Activated CD4-positive, CD25-positive, alpha-beta regulatory T cell treated with anti-CD3 and anti-CD28 coated beads, Interleukin-2, amount 50 U/mL, for 16 hours (primary cell): ENCODE results near the gene RERE.
"Not testable (repeated sequence)": the region's sequence is repeated elsewhere in the genome, so short reads cannot be mapped to it uniquely, and the experiment has no call there.

Source experiments
- DNase-seq: peaks from one replicate; pipeline ENCODE4 v3.0.0-alpha.2; 2020; ENCODE audit warnings: low read depth, low spot score

RERE gene

DNA sequence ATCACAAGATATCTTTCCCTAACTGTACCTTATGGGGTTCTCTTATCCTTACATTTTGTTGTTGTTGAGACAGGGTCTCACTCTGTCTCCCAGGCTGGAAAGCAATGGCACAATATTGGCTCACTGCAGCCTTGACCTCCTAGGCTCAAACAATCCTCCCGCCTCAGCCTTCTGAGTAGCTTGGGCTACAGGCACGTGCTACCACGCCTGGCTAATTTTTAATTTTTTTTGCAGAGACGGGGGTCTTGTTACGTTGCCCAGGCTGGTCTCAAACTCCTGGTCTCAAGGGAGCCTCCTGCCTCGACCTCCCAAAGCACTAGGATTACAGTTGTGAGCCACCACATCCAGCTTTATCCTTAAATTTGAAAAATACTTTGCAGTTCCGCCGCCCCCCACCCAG is 10.4 kb downstream of the RERE start:
- DNase-seq, result no peak

DNA sequence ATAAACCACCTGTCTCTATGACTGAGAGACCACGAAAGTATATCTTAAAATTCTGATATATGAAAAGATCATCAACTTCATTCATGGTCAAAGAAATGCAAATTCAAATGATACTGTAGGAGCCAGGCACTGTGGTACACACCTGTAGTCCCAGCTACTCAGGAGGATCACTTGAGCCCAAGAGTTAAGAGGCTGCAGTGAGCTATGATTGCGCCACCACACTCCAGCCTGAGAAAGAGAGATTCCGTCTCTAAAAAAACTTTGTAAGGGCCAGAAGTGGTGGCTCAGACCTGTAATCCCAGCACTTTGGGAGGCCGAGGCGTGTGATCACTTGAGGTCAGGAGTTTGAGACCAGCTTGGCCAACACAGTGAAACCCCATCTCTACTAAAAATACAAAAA is 17.0 kb downstream of the RERE start:
- no peak for DNase-seq

DNA sequence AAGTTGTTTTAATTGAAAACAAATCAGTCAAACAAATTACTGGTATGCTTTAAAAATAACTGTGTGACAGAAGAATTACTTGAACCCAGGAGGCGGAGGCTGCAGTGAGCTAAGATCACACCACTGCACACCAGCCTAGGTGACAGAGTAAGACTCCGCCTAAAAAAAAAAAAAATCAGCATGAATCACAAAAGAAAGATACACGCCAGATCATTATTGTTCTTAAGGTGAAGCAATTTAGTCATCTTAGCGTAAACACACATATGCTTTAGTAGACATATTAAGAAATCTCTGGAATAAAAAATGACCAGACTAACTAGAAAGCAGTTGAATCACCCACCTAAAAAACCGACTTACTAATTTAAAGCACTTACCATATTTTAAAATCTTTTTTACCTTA is 20.2 kb downstream of the RERE start:
- DNase-seq, result no peak

DNA sequence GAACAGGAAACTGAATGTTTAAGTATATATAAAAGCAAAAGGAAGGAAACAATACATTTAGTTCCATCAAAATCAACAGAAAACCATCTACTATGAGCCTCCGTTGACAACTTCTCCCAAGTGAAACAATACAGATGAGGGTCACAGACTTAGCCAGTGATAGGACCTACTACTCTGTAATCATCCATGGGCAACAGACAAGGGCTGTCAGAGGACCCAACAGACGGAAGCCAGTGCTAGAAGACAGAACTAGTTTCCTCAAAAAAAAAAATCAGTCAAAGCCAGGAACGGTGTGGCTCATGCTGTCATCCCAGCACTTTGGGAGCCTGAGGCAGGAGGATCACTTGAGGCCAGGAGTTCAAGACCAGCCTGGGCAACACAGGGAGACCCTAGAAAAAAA is 20.6 kb downstream of the RERE start:
- no peak for DNase-seq

DNA sequence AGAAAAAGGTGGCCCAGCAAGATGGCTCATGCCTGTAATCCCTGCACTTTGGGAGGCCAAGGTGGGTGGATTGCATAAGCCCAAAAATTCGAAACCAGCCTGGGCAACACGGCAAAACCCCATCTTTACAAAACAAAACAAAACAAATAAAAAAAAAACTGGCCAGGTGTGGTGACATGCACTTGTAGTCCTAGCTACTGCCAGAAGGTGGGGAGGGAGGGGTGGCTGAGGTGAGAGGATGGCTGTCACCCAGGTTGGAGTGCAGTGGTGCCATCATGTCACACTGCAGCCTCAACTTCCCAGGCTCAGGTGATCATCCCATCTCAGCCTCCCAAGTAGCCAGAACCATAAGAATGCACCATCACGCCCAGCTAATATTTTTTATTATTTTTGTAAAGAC is 22.8 kb downstream of the RERE start:
- no peak for DNase-seq

DNA sequence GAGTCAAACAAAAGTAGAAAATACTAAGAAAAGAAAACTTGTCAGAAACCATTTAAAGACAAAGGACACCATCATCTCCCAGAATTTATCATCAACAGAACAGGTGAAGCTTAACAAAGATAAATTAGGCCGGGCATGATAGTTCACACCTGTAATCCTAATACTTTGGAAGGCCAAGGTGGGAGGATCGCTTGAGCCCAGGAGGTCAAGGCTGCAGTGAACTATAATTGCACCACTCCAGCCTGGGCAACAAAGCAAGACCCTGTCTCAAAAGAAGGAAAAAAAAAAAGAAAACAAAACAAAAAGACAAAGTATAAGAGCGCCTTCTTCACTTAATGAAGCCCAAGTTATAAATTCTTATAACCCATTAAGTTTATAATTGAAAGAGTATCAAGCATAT is 25.6 kb downstream of the RERE start:
- DNase-seq, result no peak

DNA sequence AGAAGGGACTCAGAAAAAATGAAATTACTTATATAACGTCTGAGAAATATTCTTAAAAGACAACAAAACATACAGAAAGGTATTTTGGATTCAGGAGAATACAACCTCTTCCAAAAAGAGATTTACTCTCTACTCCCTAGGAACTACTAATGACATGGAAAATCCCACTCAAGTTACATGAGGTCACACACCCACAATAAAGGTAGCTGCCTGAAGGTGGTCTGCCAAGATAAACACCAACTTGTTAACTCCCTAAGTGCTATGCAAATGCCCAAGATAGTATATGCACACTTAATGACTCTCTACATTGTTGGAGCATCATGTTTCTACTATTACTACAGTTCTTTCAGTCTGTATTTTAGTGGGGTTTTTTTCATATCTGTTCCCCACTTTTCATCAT is 26.5 kb downstream of the RERE start:
- DNase-seq, result no peak

DNA sequence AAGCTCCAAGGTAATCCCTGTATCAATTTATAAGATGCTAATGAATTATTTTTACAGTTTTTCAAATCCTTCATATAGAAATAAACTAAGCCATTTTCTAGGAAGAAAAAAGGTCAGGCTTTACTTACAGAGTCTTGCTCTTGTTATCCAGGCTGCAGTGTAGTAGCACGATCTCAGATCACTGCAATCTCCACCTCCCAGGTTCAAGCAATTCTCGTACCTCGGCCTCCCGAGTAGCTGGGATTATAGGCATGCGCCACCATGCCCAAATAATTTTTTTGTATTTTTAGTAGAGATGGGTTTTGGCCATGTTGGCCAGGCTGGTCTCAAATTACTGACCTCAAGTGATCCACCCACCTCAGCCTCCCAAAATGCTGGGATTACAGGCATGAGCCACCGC is 27.0 kb downstream of the RERE start:
- no peak for DNase-seq

DNA sequence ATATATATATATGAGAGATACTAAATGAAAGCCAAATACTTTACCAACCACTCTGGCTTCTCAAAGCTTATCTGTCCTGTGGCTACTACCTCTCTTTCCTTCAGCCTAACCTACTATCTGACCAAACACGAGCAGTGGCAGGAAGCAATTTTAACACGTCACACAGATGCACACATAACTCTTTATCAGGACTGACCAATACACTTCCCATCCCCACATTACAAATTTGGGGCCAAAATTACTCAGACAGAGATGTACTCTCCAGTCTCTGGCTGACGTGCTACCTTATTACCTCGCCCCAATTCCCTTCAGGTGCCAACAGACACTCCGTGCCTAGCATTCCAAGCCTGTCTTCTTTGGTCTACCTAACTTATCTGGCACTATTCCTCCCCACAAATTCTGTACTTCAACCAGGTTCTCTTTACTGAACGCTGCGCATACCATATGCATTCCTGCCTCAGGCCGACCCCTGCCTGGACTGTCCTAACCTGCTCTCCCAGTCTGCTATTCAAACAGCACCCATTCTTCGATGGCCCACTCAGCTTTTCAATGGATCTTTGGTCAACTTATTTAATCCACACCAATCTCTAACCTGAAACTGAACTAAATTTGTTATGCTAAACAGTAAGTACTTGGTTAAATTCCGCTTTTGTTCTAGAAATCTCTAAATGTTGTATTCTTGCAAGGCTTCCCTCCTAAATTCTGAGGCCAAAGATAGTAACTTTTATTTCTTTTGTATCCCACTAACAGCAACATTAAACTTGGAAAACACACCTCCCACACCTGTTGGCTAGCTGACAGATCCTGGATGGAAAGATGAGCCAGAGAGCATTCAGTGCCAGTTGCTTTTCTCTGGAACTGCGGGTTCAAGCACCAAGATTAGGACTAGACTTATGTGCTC is 27.9 kb downstream of the RERE start:
- DNase-seq, result no peak

DNA sequence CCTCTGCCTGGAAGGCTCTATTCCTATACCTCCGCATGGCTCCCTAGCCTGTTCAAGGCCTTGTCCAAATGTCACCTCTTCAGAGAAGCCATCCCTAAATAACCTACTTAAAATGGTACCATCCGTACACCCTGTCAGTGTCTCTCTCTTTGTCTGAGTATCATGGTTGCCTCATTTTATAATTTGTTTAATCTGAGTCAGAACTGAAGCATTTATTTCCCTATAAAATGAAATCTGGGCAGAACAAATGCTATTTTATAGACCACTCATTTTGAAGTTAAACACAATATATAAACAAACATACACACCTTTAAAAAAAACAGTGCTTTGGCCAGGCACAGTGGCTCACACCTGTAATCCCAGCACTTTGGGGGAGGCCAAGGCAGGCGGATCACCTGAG is 30.2 kb downstream of the RERE start:
- no peak for DNase-seq

DNA sequence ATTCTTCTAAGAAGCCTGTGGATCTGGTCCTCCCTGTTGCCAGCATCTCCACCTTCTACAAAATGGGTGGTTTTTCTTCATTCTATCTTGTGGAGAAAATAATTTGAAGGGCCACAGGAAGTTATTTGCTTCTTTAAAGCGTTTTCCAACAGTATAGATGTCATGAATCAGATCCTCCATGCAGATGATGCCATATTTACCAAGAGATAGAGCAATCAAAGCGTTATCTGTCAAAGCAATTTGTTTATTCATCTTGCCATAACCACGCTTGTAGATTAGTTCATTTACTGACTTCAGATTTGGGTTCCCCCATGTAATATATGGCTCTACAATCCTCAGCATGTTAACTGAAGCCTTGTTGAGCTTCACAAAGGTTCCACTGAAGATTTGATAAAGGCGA is 31.2 kb downstream of the RERE start:
- DNase-seq, result not testable (repeated sequence)

DNA sequence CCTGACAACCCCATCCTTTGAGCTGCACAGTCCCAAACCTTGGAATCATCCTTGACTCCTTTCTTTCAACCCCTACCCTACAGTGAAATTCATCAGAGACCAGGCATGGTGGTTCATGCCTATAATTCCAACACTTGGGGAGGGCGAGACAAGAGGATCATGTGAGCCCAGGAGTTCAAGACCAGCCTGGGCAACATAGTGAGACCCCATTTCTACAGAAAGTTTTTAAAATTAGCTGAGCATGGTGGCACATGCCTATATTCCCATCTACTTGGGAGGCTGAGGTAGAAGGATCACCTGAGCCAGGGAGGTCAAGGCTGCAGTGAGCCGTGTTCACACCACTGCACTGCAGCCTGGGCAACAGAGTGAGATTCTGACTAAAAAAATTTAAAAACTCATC is 34.5 kb downstream of the RERE start:
- DNase-seq, result no peak

DNA sequence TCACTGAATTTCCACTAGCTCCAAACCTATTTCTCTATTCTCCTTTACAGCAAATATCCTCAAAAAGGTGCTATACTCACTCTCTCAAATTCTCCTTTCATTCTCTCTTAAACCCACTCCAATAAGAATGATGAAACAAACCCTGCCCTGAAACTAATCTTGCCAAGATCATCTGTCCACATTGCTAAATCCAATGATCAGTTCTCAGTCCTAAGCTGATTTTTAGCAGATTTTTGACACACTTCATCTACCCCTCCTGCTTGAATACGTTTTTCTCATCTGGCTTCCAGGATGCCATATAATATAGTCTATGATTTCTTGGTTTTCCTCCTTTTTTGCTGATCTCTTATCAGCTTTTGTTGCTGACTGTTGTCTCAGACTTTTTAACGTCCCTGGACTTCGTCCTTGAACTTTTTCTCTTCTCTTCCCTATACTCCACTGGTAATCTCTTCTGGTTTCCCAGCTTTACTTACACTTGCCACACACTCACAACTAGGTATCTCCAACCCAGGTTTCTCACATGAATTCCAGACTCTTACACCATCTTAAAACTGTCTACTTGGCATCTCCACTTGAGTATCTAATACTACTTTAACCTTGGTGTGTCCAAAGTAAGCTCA is 35.3 kb downstream of the RERE start:
- no peak for DNase-seq

DNA sequence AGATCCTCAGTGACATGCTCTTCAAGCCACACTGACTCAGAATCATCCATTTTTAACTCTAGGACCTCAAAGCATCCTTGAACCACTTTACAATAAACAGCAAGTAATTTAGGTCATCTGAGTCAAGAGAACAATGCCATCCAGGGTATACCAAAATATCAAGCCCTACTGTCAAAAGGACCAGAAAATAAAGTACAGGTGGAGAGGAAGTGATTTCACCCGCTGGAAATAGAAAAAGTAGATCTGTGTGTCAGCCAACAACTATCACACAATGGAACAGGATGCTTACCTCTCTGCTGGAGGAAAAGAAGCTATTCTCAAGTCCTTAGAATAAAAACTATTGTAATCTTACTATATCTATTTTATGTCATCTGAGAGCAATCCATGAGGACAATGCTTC is 37.0 kb downstream of the RERE start:
- no peak for DNase-seq

DNA sequence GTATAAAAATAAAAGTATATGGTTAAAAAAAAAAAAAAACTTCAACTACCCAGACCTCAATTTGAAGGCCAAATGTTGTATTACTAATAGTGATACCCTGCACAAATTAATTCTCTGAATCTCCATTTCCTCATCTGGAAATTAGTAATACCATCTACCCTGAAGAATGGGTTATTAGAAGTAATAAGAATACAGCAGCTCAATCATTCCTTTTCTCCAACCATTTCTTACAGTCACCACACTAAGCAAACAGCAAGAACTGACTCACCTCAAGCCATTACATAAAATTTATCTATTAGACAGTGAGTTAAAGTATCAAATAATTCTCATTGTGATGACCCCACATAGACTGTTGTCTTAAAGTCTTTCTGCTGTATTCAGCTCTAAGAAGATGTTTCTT is 39.6 kb downstream of the RERE start:
- DNase-seq, result no peak

DNA sequence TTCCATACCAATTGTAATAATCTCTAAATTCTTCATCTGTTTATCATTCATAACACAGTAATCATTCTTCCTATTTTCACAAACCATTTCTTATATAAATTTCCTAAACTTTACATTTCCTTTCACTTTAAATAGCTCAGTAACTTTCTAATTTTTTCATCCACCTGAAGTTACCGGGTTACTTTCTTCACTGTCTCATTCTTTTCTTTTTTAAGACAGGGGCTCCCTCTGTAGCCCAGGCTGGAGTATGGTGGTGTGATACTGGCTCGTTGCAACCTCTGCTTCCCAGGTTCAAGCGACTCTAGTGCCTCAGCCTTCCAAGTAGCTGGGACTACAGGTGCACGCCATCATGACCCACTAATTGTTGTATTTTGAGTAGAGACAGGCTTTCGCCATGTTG is 41.3 kb downstream of the RERE start:
- DNase-seq, result no peak

DNA sequence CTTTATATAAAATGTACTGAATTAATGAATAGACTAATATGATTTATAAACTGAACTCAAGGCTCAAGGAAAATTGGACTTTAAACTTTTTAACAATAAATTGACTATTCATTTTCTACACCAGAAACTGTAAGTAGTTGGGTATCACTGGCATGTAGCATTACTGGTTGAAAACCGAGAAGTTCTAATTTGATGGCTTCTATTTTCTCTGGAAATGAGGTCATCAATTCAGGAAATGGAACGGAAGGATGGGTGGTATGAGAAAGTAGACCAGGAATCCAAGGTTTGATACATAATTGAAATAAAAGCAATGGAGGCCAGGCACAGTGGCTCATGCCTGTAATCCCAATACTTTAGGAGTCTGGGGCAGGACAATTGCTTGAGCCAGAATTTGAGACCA is 50.4 kb downstream of the RERE start:
- no peak for DNase-seq

DNA sequence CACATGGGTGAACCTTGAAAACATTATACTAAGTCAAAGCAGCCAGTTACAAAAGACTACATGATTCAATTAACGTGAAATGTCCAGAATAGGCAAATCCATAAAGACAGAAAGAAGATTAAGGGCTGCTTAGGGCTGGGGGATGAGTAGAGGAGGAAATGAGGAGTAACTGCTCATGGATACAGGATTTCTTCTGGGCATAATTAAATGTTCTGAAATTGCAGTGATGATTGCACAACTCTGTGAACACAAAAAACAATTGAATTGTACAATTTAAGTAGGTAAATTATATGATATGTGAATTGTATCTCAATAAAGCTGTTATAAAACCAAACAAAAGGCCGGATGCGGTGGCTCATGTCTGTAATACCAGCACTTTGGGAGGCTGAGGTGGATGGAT is 52.2 kb downstream of the RERE start:
- no peak for DNase-seq

DNA sequence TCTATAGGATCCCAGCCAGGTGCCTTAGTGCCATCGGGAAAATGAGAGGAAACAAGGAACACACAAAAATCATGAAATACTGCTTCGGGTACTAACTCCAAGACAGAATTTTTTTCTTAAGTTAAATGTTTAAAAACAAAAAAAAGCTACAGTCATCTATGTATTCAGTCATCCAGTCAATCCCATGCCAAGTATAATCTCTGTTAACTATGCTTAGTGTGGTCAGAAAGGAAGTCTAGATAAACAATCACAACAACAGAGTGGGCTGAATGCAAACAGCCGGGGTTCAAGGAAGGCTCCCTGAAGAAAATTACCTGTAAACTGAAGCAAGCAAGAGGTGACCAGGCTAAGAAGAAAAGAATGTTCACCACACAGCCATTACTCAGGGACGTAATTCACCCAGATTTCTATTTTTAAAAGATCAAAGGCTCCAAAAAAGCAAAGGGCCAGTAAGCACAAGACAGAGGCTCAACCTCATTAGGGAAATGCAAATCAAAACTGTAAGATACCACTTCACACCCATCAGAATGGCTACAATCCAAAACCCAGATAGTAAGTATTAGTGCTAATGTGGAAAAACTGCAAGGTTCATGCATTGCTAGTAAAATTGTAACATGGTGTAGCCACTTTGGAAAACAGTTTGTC is 53.0 kb downstream of the RERE start:
- no peak for DNase-seq

DNA sequence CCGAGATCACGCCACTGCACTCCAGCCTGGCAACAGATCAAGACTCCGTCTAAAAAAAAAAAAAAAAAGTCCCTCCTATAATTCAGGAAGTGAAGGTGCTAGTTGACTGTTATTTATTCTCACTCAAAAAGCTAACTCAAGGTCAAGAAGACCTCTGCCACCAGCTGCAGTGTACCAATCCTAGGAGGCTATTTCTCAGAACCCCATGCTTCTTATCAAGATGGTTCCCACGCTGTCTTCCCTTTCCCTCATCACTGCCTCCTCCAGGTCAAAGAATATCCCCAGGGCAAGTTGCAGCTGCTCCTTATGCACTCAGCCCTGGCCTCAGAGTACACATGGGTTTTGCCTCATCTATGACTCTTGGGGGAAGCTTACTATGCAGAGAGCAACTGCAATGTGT is 53.6 kb downstream of the RERE start:
- DNase-seq, result no peak

DNA sequence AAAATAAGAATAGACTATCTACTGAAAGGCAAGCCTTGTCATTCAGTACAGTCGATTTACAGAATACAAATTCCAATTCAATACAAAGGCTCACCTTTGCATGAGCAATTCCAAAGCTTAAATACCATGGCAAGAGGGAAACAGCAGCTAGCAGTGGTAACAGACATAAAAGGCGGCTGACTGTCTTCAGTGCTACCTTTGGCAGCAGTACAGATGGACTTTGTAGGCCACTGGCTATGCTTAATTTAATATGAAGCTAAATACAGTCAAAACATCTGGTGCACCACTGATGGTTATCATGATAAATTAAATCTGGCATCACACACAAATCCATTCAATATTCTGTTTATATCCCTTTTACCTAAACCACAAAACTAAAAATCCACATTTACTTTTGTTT is 62.4 kb downstream of the RERE start:
- DNase-seq, result no peak

DNA sequence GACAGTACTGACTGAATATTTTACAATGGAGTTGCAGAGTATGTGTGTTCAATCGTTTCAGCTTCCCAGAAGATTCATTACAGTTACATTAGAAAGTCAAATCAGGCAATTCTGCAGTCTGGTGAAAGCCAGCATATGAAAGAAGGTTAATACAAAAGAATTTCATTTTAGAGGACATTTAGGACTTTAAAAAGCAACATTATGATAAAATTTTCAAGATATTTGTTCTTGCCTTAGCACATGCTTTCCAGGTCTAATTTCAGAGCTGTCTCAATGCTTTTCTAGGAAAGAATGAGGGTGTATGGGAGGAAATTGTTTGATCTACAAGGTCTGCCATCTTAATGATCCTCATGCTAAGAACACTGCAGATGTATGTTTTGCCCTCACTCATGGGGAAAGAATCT is 63.2 kb downstream of the RERE start:
- DNase-seq, result no peak

DNA sequence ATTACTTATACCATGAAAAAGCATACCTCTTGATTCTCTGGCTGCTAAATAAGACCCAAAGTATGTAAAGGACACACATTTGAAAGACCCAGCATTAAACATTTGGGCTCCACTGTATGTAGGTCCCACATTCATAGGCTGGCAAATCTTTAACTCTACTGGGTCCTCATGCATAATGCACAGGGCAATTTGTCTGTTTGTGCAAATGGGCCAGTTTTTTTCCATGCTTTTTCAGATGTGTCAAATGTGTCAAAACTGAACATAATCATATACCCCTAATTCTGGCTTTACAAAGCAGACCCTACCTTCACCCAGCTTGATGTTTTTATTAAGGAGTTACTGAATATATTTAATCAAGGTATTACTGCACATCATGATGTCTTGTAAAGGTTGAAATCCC is 63.7 kb downstream of the RERE start:
- DNase-seq, result no peak
